ENCODE measurements around the gene MRPL24. TPM values are rescaled to one million over a fixed set of nuclear protein-coding genes. Genes with fewer than 3 reads are reported as not detected.

Gene MRPL24
- total and polyA plus RNA-seq, 10 of the 15 experiments (the other 5 are each of a cell fraction or from before 2014, with no cell fraction given), result 87.4 to 269 (median 134) TPM

DNA sequence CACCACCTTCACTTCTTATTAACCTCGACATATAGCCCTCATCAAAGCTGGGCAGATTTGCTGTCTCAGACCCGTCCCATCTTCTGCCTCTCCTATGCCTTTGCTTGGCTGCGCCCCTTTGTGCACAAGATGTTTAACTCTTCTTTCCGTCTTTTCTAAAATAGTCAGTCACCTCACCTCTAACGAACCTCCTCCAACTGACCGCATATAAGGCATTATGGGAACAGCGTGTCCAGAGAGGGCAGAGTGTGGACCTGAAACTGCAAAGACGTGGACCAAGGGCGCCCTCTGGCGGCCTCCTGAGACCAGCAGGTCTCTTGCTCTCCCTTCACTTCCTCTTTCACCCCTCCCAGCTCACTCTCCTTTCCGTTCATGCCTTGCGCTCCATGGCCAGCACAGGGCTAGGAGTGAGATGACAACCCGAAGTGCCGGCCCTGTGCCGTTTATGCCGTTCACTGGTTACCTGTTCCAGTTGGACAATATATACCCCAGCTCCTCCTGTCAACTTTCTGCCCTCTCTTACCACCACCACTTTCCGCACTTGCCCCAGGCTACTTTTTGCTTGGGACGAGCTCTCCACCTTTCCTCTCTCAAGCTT, 15.1 kb downstream of the MRPL24 start (continued):
- TF ChIP-seq, protein P1, sequence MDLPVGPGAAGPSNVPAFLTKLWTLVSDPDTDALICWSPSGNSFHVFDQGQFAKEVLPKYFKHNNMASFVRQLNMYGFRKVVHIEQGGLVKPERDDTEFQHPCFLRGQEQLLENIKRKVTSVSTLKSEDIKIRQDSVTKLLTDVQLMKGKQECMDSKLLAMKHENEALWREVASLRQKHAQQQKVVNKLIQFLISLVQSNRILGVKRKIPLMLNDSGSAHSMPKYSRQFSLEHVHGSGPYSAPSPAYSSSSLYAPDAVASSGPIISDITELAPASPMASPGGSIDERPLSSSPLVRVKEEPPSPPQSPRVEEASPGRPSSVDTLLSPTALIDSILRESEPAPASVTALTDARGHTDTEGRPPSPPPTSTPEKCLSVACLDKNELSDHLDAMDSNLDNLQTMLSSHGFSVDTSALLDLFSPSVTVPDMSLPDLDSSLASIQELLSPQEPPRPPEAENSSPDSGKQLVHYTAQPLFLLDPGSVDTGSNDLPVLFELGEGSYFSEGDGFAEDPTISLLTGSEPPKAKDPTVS (IDR thresholded peaks at IDR 0.05; ENCODE audit: low read depth, low read length), result no peak
- TF ChIP-seq MXI1 (IDR thresholded peaks at IDR 0.05; ENCODE audit: low read depth, low read length) (peak; percentile 61; the same call in 1 of the 2 replicates), PAX5 (IDR thresholded peaks at IDR 0.05; ENCODE audit: borderline replicate concordance, low read depth, low read length) (peak; percentile 32; the same call in 1 of the 2 replicates), TBL1XR1 (IDR thresholded peaks at IDR 0.05; ENCODE audit: low read depth, low read length) (no peak), SMC3 (IDR thresholded peaks at IDR 0.05; ENCODE audit: borderline replicate concordance, low read length) (peak; percentile 80), ZNF207 (IDR thresholded peaks at IDR 0.05; ENCODE audit: borderline replicate concordance) (peak; percentile 27; the same call in 1 of the 2 replicates), ZNF217 (IDR thresholded peaks at IDR 0.05) (no peak), CHD2 (IDR thresholded peaks at IDR 0.05; ENCODE audit: borderline replicate concordance, low read depth, low read length) (0 out of 2 replicates have a peak, but pooled peaks have one; percentile 1), DPF2 (IDR thresholded peaks at IDR 0.05) (no peak), ZNF274 (IDR thresholded peaks at IDR 0.05; ENCODE audit: insufficient read depth, insufficient read length) (no peak), STAT1 (conservative IDR thresholded peaks at IDR 0.05) (peak; percentile 58; the same call in 1 of the 2 replicates), GATAD2B (conservative IDR thresholded peaks at IDR 0.05; ENCODE audit: low read depth) (no peak; the same call in 1 of the 2 replicates), EZH2 (IDR thresholded peaks at IDR 0.05; ENCODE audit: borderline replicate concordance, control insufficient read depth, low read depth, low read length) (no peak), ASH2L (IDR thresholded peaks at IDR 0.05; ENCODE audit: borderline replicate concordance, low read depth) (no peak), RUNX3 (IDR thresholded peaks at IDR 0.05; ENCODE audit: low read length) (peak; percentile 49), CEBPB (IDR thresholded peaks at IDR 0.05; ENCODE audit: borderline replicate concordance in 1 of 2, low read depth in 2 of 2, low read length in 2 of 2) (no peak), RAD21 (IDR thresholded peaks at IDR 0.05; ENCODE audit: insufficient read depth, low read depth, low read length) (peak; percentile 75), HDGF (IDR thresholded peaks at IDR 0.05) (peak; percentile 89), NBN (IDR thresholded peaks at IDR 0.05) (peak; percentile 67), GABPA (IDR thresholded peaks at IDR 0.05; ENCODE audit: low read depth) (0 out of 2 replicates have a peak, but pooled peaks have one; percentile 36), IRF4 (IDR thresholded peaks at IDR 0.05; ENCODE audit: low read depth, low read length) (peak; percentile 70)
- TF ChIP-seq, protein P2, sequence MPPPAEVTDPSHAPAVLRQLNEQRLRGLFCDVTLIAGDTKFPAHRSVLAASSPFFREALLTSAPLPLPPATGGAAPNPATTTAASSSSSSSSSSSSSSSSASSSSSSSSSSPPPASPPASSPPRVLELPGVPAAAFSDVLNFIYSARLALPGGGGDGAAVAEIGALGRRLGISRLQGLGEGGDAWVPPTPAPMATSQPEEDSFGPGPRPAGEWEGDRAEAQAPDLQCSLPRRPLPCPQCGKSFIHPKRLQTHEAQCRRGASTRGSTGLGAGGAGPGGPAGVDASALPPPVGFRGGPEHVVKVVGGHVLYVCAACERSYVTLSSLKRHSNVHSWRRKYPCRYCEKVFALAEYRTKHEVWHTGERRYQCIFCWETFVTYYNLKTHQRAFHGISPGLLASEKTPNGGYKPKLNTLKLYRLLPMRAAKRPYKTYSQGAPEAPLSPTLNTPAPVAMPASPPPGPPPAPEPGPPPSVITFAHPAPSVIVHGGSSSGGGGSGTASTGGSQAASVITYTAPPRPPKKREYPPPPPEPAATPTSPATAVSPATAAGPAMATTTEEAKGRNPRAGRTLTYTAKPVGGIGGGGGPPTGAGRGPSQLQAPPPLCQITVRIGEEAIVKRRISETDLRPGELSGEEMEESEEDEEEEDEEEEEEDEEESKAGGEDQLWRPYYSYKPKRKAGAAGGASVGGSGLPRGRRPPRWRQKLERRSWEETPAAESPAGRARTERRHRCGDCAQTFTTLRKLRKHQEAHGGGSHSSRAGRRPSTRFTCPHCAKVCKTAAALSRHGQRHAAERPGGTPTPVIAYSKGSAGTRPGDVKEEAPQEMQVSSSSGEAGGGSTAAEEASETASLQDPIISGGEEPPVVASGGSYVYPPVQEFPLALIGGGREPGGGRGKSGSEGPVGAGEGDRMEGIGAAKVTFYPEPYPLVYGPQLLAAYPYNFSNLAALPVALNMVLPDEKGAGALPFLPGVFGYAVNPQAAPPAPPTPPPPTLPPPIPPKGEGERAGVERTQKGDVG (CRISPR knock-in tag; IDR thresholded peaks at IDR 0.05), result no peak
- TF ChIP-seq, protein P3, sequence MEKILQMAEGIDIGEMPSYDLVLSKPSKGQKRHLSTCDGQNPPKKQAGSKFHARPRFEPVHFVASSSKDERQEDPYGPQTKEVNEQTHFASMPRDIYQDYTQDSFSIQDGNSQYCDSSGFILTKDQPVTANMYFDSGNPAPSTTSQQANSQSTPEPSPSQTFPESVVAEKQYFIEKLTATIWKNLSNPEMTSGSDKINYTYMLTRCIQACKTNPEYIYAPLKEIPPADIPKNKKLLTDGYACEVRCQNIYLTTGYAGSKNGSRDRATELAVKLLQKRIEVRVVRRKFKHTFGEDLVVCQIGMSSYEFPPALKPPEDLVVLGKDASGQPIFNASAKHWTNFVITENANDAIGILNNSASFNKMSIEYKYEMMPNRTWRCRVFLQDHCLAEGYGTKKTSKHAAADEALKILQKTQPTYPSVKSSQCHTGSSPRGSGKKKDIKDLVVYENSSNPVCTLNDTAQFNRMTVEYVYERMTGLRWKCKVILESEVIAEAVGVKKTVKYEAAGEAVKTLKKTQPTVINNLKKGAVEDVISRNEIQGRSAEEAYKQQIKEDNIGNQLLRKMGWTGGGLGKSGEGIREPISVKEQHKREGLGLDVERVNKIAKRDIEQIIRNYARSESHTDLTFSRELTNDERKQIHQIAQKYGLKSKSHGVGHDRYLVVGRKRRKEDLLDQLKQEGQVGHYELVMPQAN (conservative IDR thresholded peaks at IDR 0.05), result peak; percentile 51; the same call in 1 of the 2 replicates
- TF ChIP-seq, protein P4, sequence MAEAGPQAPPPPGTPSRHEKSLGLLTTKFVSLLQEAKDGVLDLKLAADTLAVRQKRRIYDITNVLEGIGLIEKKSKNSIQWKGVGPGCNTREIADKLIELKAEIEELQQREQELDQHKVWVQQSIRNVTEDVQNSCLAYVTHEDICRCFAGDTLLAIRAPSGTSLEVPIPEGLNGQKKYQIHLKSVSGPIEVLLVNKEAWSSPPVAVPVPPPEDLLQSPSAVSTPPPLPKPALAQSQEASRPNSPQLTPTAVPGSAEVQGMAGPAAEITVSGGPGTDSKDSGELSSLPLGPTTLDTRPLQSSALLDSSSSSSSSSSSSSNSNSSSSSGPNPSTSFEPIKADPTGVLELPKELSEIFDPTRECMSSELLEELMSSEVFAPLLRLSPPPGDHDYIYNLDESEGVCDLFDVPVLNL (IDR thresholded peaks at IDR 0.05; ENCODE audit: low read depth, low read length), result no peak
